GM12878 (cell line): Measurements from ENCODE around the gene SYNGAP1. TPM values are rescaled to one million over a fixed set of nuclear protein-coding genes. Genes with fewer than 3 reads are reported as not detected.

Experiments
- ATAC-seq: fragments of 200-7000 bp; cut with Tn5 transposase; 3 replicates; pipeline ENCODE4 v1.9.1; 2020; ENCODE audit warnings: mild to moderate bottlenecking, moderate library complexity
- BruUV-seq: library from RNA; stranded (reverse); fragments of 400-500 nt; replicated peaks from 2 replicates; lab custom pipeline; 2021; lab: Mats Ljungman, UMichigan
- CTCF ChIA-PET: fragments of 300-600 bp; sonication (Branson Sonifier 250); formaldehyde crosslinking; extraction: SDS; loops from one replicate; lab custom pipeline; 2021; ENCODE audit warnings: inconsistent platforms; lab: Yijun Ruan, JAX
- POLR2A ChIA-PET: fragments of 350-600 bp; formaldehyde crosslinking; extraction: SDS; loops from one replicate; lab custom pipeline; 2021; ENCODE audit warnings: inconsistent platforms; lab: Charles Lee
- RAD21 ChIA-PET: fragments of 300-600 bp; sonication (Branson Sonifier 250); formaldehyde crosslinking; loops from one replicate; lab custom pipeline; 2023; ENCODE audit warnings: antibody characterized with exemption; ENCODE audit not compliant: unreplicated experiment; lab: Charles Lee
- SMC1A ChIA-PET: fragments of 300-600 bp; sonication (Branson Sonifier 250); formaldehyde crosslinking; loops from one replicate; lab custom pipeline; 2023; ENCODE audit not compliant: unreplicated experiment, uncharacterized antibody; lab: Charles Lee
- DNase-seq: peaks from one replicate; pipeline ENCODE4 v3.0.0-alpha.2; 2011; ENCODE audit warnings: low read depth, low spot score
- FAIRE-seq: peaks from 3 replicates; lab custom pipeline; 2011; peaks lifted over from hg19 to GRCh38; lab: Jason Lieb, UNC
- H2AFZ ChIP-seq: 2 replicates; pipeline ENCODE4 v1.6.0; 2011; ENCODE audit warnings: low read depth, low read length, control low read depth; ENCODE audit not compliant: control insufficient read depth
- H3K27ac ChIP-seq: 2 replicates; pipeline ENCODE4 v1.5.1; 2011; ENCODE audit warnings: control low read depth; ENCODE audit not compliant: control insufficient read depth, insufficient read depth
- H3K27me3 ChIP-seq, 2 experiments: replicated peaks in 1 of 2; 2 replicates each; pipeline versions ENCODE4 v1.6.0 to v1.6.1; 2011; ENCODE audit warnings: low read length in 1 of 2; ENCODE audit not compliant: control insufficient read depth in 2 of 2, insufficient read depth in 2 of 2
- H3K36me3 ChIP-seq, 2 experiments: 2 replicates each; pipeline ENCODE4 v1.5.1; 2011; ENCODE audit warnings: low read length in 1 of 2; ENCODE audit not compliant: control insufficient read depth in 2 of 2, insufficient read depth in 2 of 2
- H3K4me1 ChIP-seq: 2 replicates; pipeline ENCODE4 v1.6.1; 2011; ENCODE audit warnings: mild to moderate bottlenecking, low read length, moderate library complexity, mixed read lengths; ENCODE audit not compliant: control insufficient read depth, insufficient read depth
- H3K4me2 ChIP-seq: 2 replicates; pipeline ENCODE4 v1.6.0; 2011; ENCODE audit warnings: control low read depth; ENCODE audit not compliant: control insufficient read depth, insufficient read depth
- H3K4me3 ChIP-seq: fragments of 200-600 bp; sonication (generic); 2 replicates; pipeline ENCODE4 v1.5.1; 2016
- H3K79me2 ChIP-seq: 2 replicates; pipeline ENCODE4 v1.6.0; 2011; ENCODE audit warnings: low read length; ENCODE audit not compliant: control insufficient read depth, insufficient read depth
- H3K9ac ChIP-seq: 2 replicates; pipeline ENCODE4 v1.8.0; 2011; ENCODE audit warnings: low read length, control low read depth, mixed read lengths; ENCODE audit not compliant: control insufficient read depth, insufficient read depth
- H3K9me3 ChIP-seq: replicated peaks from 3 replicates; pipeline ENCODE4 v1.5.1; 2011; ENCODE audit warnings: mild to moderate bottlenecking, low read length; ENCODE audit not compliant: control insufficient read depth, insufficient read depth
- H4K20me1 ChIP-seq: 2 replicates; pipeline ENCODE4 v1.6.0; 2011; ENCODE audit not compliant: control insufficient read depth, insufficient read depth
- ATF7 ChIP-seq: fragments of 450-650 bp; IDR thresholded peaks from 2 replicates; pipeline ENCODE4 v1.6.1; 2016; ENCODE audit warnings: low read depth, mild to moderate bottlenecking
- BACH1 ChIP-seq: fragments of 450-650 bp; IDR thresholded peaks from 2 replicates; pipeline ENCODE4 v1.6.1; 2017; ENCODE audit warnings: mild to moderate bottlenecking, borderline replicate concordance
- CBX5 ChIP-seq: sonication (generic); IDR thresholded peaks from 2 replicates; pipeline ENCODE4 v1.6.1; 2016; ENCODE audit warnings: low read depth, moderate library complexity, mild to moderate bottlenecking, inconsistent platforms
- CREM ChIP-seq: IDR thresholded peaks from 2 replicates; pipeline ENCODE4 v1.6.1; 2014; ENCODE audit warnings: antibody characterized with exemption, low read depth
- EGR1 ChIP-seq, 2 experiments: IDR thresholded peaks; 1 replicate in 1 of 2; 2 replicates in 1 of 2; pipeline ENCODE4 v1.6.1; 2011 to 2012; ENCODE audit warnings: low read depth in 2 of 2, low read length in 2 of 2, borderline replicate concordance in 1 of 2, mild to moderate bottlenecking in 1 of 2, moderate library complexity in 1 of 2
- ESRRA ChIP-seq: IDR thresholded peaks from 2 replicates; pipeline ENCODE4 v1.6.1; 2012; ENCODE audit warnings: mild to moderate bottlenecking, low read length, improper control_type of control experiment
- HDAC2 ChIP-seq: fragments of 200-600 bp; sonication (generic); IDR thresholded peaks from 2 replicates; pipeline ENCODE4 v1.6.1; 2017
- IKZF2 ChIP-seq, 2 experiments: fragments of 450-650 bp; IDR thresholded peaks; 2 replicates each; pipeline ENCODE4 v1.6.1; 2017; ENCODE audit warnings: mild to moderate bottlenecking in 2 of 2, moderate library complexity in 2 of 2
- JUNB ChIP-seq: IDR thresholded peaks from 2 replicates; pipeline ENCODE4 v1.6.1; 2016; ENCODE audit warnings: antibody characterized with exemption, mild to moderate bottlenecking
- MTA2 ChIP-seq: fragments of 450-650 bp; IDR thresholded peaks from 2 replicates; pipeline ENCODE4 v1.6.1; 2016; ENCODE audit warnings: low read depth, mild to moderate bottlenecking, moderate library complexity
- NKRF ChIP-seq: fragments of 450-650 bp; conservative IDR thresholded peaks from 2 replicates; pipeline ENCODE4 v1.6.1; 2017; ENCODE audit warnings: mild to moderate bottlenecking, moderate library complexity
- POLR2A ChIP-seq: IDR thresholded peaks from 2 replicates; pipeline ENCODE4 v1.6.1; 2011; ENCODE audit warnings: low read depth, mild to moderate bottlenecking, low read length
- POLR2AphosphoS5 ChIP-seq: IDR thresholded peaks from 2 replicates; pipeline ENCODE4 v1.6.1; 2011; ENCODE audit warnings: mild to moderate bottlenecking, low read length, inconsistent platforms
- SMAD1 ChIP-seq: fragments of 450-650 bp; IDR thresholded peaks from 2 replicates; pipeline ENCODE4 v1.6.1; 2018; ENCODE audit warnings: mild to moderate bottlenecking, low read depth; ENCODE audit not compliant: partially characterized antibody
- SMARCA5 ChIP-seq: fragments of 450-650 bp; IDR thresholded peaks from 2 replicates; pipeline ENCODE4 v1.6.1; 2017; ENCODE audit warnings: mild to moderate bottlenecking
- SRF ChIP-seq, 2 experiments: IDR thresholded peaks; 2 replicates each; pipeline ENCODE4 v1.6.1; 2011; ENCODE audit warnings: low read depth in 2 of 2, low read length in 2 of 2, mild to moderate bottlenecking in 1 of 2, moderate library complexity in 1 of 2
- TBL1XR1 ChIP-seq: IDR thresholded peaks from 2 replicates; pipeline ENCODE4 v1.6.1; 2012; ENCODE audit warnings: low read depth, low read length, improper control_type of control experiment
- WGBS: methylation state at CpG from one replicate; pipeline ENCODE4 v1.1.6; 2016; ENCODE audit warnings: low lambda C conversion rate; ENCODE audit not compliant: insufficient replicate concordance, insufficient coverage; ENCODE audit errors: missing lambda C conversion rate; 5-methylcytosine and 5-hydroxymethylcytosine counted together
- in situ Hi-C: fragments of 300-500 bp; cut with MboI; formaldehyde crosslinking; loops from 9 replicates; pipeline ENCODE4 v1.14.3; 2018; ENCODE audit warnings: mixed read lengths
- intact Hi-C: fragments of 100-400 bp; cut with micrococcal nuclease; formaldehyde crosslinking; loops from one replicate; pipeline ENCODE4 v1.14.2; 2022; ENCODE audit not compliant: unreplicated experiment
- polyA plus RNA-seq, 11 experiments: library from polyadenylated mRNA; depleted of rRNA in 4 of 11; unstranded in 6 of 11; stranded (reverse) in 5 of 11; fragments of >200 nt; fragmentation: Nextera tagmentation in 4 of 11; fragmentation: Illumina TruSeq in 1 of 11; extraction: Ambion mirVana in 4 of 11; extraction: Trizol in 1 of 11; gene quantifications; 1 replicate in 1 of 11; 2 replicates in 10 of 11; pipeline versions ENCODE4 v1.2.1 to v1.2.3, GENCODE V29; 2011 to 2016; ENCODE audit warnings: inconsistent platforms in 2 of 11, missing spikeins in 2 of 11, low read depth in 1 of 11
- total RNA-seq, 4 experiments: library from RNA; depleted of rRNA in 3 of 4; stranded (reverse); fragments of >200 nt in 3 of 4; fragmentation: Illumina TruSeq in 1 of 4; extraction: Trizol in 1 of 4; gene quantifications; 2 replicates each; pipeline versions ENCODE4 v1.2.1 to v1.2.3, GENCODE V29; 2013 to 2021

The SYNGAP1 gene
- total and polyA plus RNA-seq, 10 of the 15 experiments (the other 5 are each of a cell fraction or from before 2014, with no cell fraction given), result 0.05 to 9.2 (median 1.2) TPM

GRCh38 chr6:33418690-33419291, 1.1 kb upstream of the SYNGAP1 start:
- intact Hi-C loops (loop anchor here (2.0 to 5.0 kb wide), 2 partner anchors 28 to 101 kb away; partner anchors contain the start of genes KIFC1 and ZBTB22), in situ Hi-C loops (no loop called here)
- TF ChIP-seq MTA2 (0 out of 2 replicates have a peak, but pooled peaks have one; percentile 42), SMAD1 (peak; percentile 6), EGR1 (IDR thresholded peaks at IDR 0.05; ENCODE audit: borderline replicate concordance in 1 of 2, low read depth in 2 of 2, low read length in 2 of 2) (no peak), ESRRA (no peak), TBL1XR1 (peak; percentile 56; the same call in 1 of the 2 replicates), POLR2A (peak; percentile 13; the same call in 1 of the 2 replicates), NKRF (0 out of 2 replicates have a peak, but pooled peaks have one; percentile 1), IKZF2 (IDR thresholded peaks at IDR 0.05) (peak in 1 of 2 experiments; percentile 6; a peak in 1 of 4 replicates), ATF7 (peak; percentile 92), CBX5 (no peak), HDAC2 (no peak), POLR2AphosphoS5 (peak; percentile 48; the same call in 1 of the 2 replicates), SRF (IDR thresholded peaks at IDR 0.05; ENCODE audit: low read depth in 2 of 2, low read length in 2 of 2) (peak in 1 of 2 experiments; percentile 52; a peak in 1 of 4 replicates), BACH1 (0 out of 2 replicates have a peak, but pooled peaks have one; percentile 25), CREM (peak; percentile 76), SMARCA5 (peak; percentile 67; the same call in 1 of the 2 replicates), JUNB (peak; percentile 58)
- peak overlapping the region; percentile 100 for H3K4me2 ChIP-seq
- peak overlapping the region; percentile 23; the same call in 1 of the 2 replicates for H3K4me3 ChIP-seq
- H3K27ac ChIP-seq, result peak overlapping the region; percentile 97
- H3K27me3 ChIP-seq, result no peaks in the 10 kb centered on the region; a peak in 2 of 4 replicates
- CTCF ChIA-PET, result interaction anchor here (0.5 to 5.3 kb wide), 12 partner anchors 7 to 189 kb away, joined by 3 to 25 read pairs (median 6); partner anchors contain the start of genes RPS18, VPS52, ZBTB22 and ZBTB9
- H2AFZ ChIP-seq, result peak overlapping the region; percentile 77
- no peaks in the 10 kb centered on the region for H3K9me3 ChIP-seq
- POLR2A ChIA-PET, result interaction anchor here (0.6 to 2.2 kb wide), 10 partner anchors 12 to 160 kb away, joined by 3 to 11 read pairs (median 4); partner anchors contain the start of genes B3GALT4 and ZBTB9
- SMC1A ChIA-PET, result interaction anchor here (0.7 to 2.1 kb wide), 8 partner anchors 10 to 298 kb away, joined by 3 to 8 read pairs (median 4); partner anchors contain the start of gene B3GALT4
- FAIRE-seq (no peak), ATAC-seq (peak; percentile 5), DNase-seq (no peak)
- TSS peak; percentile 83 for BruUV-seq
- H4K20me1 ChIP-seq, result no peaks in the 10 kb centered on the region; the same call in 1 of the 2 replicates
- 2% methylated on average over 7 of the region's 8 CpGs for WGBS
- RAD21 ChIA-PET, result interaction anchor here (0.8 to 1.9 kb wide), 9 partner anchors 9 to 160 kb away, joined by 3 to 8 read pairs (median 3); partner anchors contain the start of genes RPS18, VPS52 and ZBTB9
- H3K36me3 ChIP-seq, result peaks cover 0 to 1% of the 10 kb centered on the region in 2 experiments; a peak in 2 of 4 replicates
- peak overlapping the region; percentile 73 for H3K9ac ChIP-seq
- peaks cover 30% of the 10 kb centered on the region for H3K79me2 ChIP-seq
- H3K4me1 ChIP-seq, result peaks cover 30% of the 10 kb centered on the region
